HEK293 (cell line): Measurements from ENCODE around the gene BIK.

Source experiments
- CTCF ChIA-PET: fragments of 350-600 bp; formaldehyde crosslinking; extraction: SDS; loops from one replicate; lab custom pipeline; 2021; ENCODE audit warnings: antibody characterized with exemption; lab: Yijun Ruan, JAX
- POLR2A ChIA-PET: fragments of 300-600 bp; formaldehyde crosslinking; extraction: SDS; loops from one replicate; lab custom pipeline; 2020; ENCODE audit warnings: antibody characterized with exemption, inconsistent platforms; lab: Yijun Ruan, JAX
- H3K27ac ChIP-seq: fragments of 200-500 bp; sonication (Bioruptor generic); 2 replicates; pipeline ENCODE4 v1.5.1; 2014; ENCODE audit warnings: low read depth, low read length, control low read depth, inconsistent platforms; ENCODE audit errors: extremely low read depth
- H3K36me3 ChIP-seq, 2 experiments: fragments of 200-500 bp in 1 of 2; sonication (Bioruptor generic) in 1 of 2; 1 replicate in 1 of 2; 2 replicates in 1 of 2; pipeline ENCODE4 v1.5.1; 2014 to 2017; ENCODE audit warnings: inconsistent platforms in 2 of 2, low read length in 2 of 2; ENCODE audit not compliant: control insufficient read depth in 2 of 2, insufficient read depth in 1 of 2
- H3K4me1 ChIP-seq: fragments of 200-500 bp; sonication (Bioruptor generic); 2 replicates; pipeline ENCODE4 v1.5.1; 2014; ENCODE audit warnings: mild to moderate bottlenecking, low read length, inconsistent platforms; ENCODE audit not compliant: control insufficient read depth, insufficient read depth
- H3K4me3 ChIP-seq: 2 replicates; pipeline ENCODE4 v1.5.1; 2011; ENCODE audit warnings: low read depth, mild to moderate bottlenecking, control low read depth, low read length, moderate library complexity
- H3K9me3 ChIP-seq: fragments of 200-500 bp; sonication (Bioruptor generic); 2 replicates; pipeline ENCODE4 v1.5.1; 2014; ENCODE audit warnings: low read depth, low read length, inconsistent platforms; ENCODE audit not compliant: control insufficient read depth, insufficient read depth
- AEBP2 ChIP-seq: fragments of 450-650 bp; formaldehyde crosslinking; IDR thresholded peaks from 2 replicates; pipeline ENCODE4 v1.5.1; 2016; ENCODE audit warnings: missing biosample characterization, missing genetic modification characterization, borderline replicate concordance
- GLI2 ChIP-seq: fragments of 450-650 bp; formaldehyde crosslinking; IDR thresholded peaks from 2 replicates; pipeline ENCODE4; 2017; ENCODE audit warnings: missing biosample characterization, missing genetic modification characterization, low read depth, borderline replicate concordance
- HOXA7 ChIP-seq: sonication (generic); formaldehyde crosslinking; IDR thresholded peaks from 2 replicates; pipeline ENCODE4 v1.8.1; 2022; ENCODE audit warnings: missing genetic modification reagents, borderline replicate concordance
- KLF17 ChIP-seq: fragments of 450-650 bp; formaldehyde crosslinking; IDR thresholded peaks from 2 replicates; pipeline ENCODE4 v1.5.1; 2016; ENCODE audit warnings: missing biosample characterization, missing genetic modification characterization
- PRDM2 ChIP-seq: fragments of 450-650 bp; formaldehyde crosslinking; IDR thresholded peaks from 2 replicates; pipeline ENCODE4 v1.5.1; 2016; ENCODE audit warnings: missing biosample characterization, missing genetic modification characterization, borderline replicate concordance
- PRDM4 ChIP-seq: fragments of 450-650 bp; formaldehyde crosslinking; IDR thresholded peaks from 2 replicates; pipeline ENCODE4 v1.5.1; 2017; ENCODE audit warnings: missing biosample characterization, missing genetic modification characterization
- SP2 ChIP-seq: fragments of 450-650 bp; formaldehyde crosslinking; IDR thresholded peaks from 2 replicates; pipeline ENCODE4 v1.5.1; 2016; ENCODE audit warnings: missing biosample characterization, missing genetic modification characterization
- SP3 ChIP-seq: fragments of 450-650 bp; formaldehyde crosslinking; IDR thresholded peaks from 2 replicates; pipeline ENCODE4 v1.5.1; 2016; ENCODE audit warnings: missing biosample characterization, missing genetic modification characterization
- WT1 ChIP-seq: fragments of 450-650 bp; formaldehyde crosslinking; IDR thresholded peaks from 2 replicates; pipeline ENCODE4 v1.5.1; 2016; ENCODE audit warnings: missing biosample characterization, missing genetic modification characterization
- ZBTB48 ChIP-seq: fragments of 450-650 bp; formaldehyde crosslinking; IDR thresholded peaks from 2 replicates; pipeline ENCODE4 v1.5.1; 2016; ENCODE audit warnings: missing biosample characterization, missing genetic modification characterization
- ZNF112 ChIP-seq: fragments of 450-650 bp; formaldehyde crosslinking; IDR thresholded peaks from 2 replicates; pipeline ENCODE4 v1.5.0; 2017; ENCODE audit warnings: missing biosample characterization, missing genetic modification characterization
- ZNF37A ChIP-seq: fragments of 450-650 bp; IDR thresholded peaks from 2 replicates; pipeline ENCODE4 v1.5.1; 2018; ENCODE audit warnings: missing biosample characterization, missing genetic modification characterization
- ZNF544 ChIP-seq: fragments of 450-650 bp; formaldehyde crosslinking; IDR thresholded peaks from 2 replicates; pipeline ENCODE4 v1.5.0; 2017; ENCODE audit warnings: missing biosample characterization, missing genetic modification characterization
- ZNF654 ChIP-seq: fragments of 450-650 bp; formaldehyde crosslinking; IDR thresholded peaks from 2 replicates; pipeline ENCODE4 v1.5.1; 2016; ENCODE audit warnings: low read depth, missing biosample characterization, missing genetic modification characterization
- ZNF768 ChIP-seq: fragments of 450-650 bp; formaldehyde crosslinking; IDR thresholded peaks from 2 replicates; pipeline ENCODE4 v1.5.1; 2018; ENCODE audit warnings: missing biosample characterization, mild to moderate bottlenecking, missing genetic modification characterization

Gene BIK

GRCh38 chr22:43118953-43119458 is 8.5 kb downstream of the BIK start (continued):
- no peak for TF ChIP-seq PRDM2 (tag by site-specific recombination)

GRCh38 chr22:43126501-43127165 is 16.1 kb downstream of the BIK start:
- ChIA-PET POLR2A (interaction anchor here (0.6 to 2.2 kb wide), 4 partner anchors 22 to 1018 kb away, joined by 3 to 7 read pairs (median 5); partner anchors contain the start of gene TTLL12), CTCF (interaction anchor here (0.5 to 1.7 kb wide), 6 partner anchors 9 to 369 kb away, joined by 3 to 7 read pairs (median 6); no protein-coding TSS in a partner anchor)
- no peaks in the 10 kb centered on the region for H3K9me3 ChIP-seq
- H3K27ac ChIP-seq, result no peak overlapping the region
- peaks cover 4 to 8% of the 10 kb centered on the region in 2 experiments; a peak in 2 of 3 replicates for H3K36me3 ChIP-seq
- peaks cover 3% of the 10 kb centered on the region for H3K4me1 ChIP-seq
- no peak overlapping the region for H3K4me3 ChIP-seq
- TF ChIP-seq HOXA7 (CRISPR knock-in tag) (no peak), PRDM2 (tag by site-specific recombination) (no peak), WT1 (tag by site-specific recombination) (peak; percentile 91), ZNF768 (tag by site-specific recombination) (no peak), ZBTB48 (tag by site-specific recombination) (peak; percentile 83; the same call in 1 of the 2 replicates), SP3 (tag by site-specific recombination) (peak; percentile 23; the same call in 1 of the 2 replicates), ZNF544 (tag by site-specific recombination) (no peak), GLI2 (tag by site-specific recombination) (no peak), SP2 (tag by site-specific recombination) (peak; percentile 36), PRDM4 (tag by site-specific recombination) (no peak), ZNF37A (no peak), ZNF112 (tag by site-specific recombination) (no peak), KLF17 (tag by site-specific recombination) (peak; percentile 21; the same call in 1 of the 2 replicates), ZNF654 (tag by site-specific recombination) (no peak), AEBP2 (no peak)
